ENCODE data around the gene KLRD1.

KLRD1 gene

DNA sequence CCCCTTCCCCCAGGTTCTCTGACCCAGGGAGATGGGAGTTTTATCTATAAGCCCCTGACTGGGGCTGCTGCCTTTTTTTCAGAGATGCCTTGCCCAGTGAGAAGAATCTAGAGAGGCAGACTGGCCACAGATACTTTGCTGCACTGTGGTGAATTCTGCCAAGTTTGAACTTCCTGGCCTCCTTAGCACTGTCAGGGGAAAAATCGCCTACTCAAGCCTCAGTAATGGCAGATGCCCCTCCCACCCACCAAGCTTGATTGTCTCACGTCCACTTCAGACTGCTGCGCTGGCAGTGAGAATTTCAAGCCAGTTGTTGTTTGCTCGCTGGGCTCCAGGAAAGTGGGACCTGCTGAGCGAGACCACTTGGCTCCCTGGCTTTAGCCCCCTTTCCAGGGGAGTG is 50.5 kb downstream of the KLRD1 start:
- no peaks in the 10 kb centered on the region for H3K79me2 ChIP-seq (ENCODE audit: control insufficient read depth, low read length)
- TF ChIP-seq, protein P1, sequence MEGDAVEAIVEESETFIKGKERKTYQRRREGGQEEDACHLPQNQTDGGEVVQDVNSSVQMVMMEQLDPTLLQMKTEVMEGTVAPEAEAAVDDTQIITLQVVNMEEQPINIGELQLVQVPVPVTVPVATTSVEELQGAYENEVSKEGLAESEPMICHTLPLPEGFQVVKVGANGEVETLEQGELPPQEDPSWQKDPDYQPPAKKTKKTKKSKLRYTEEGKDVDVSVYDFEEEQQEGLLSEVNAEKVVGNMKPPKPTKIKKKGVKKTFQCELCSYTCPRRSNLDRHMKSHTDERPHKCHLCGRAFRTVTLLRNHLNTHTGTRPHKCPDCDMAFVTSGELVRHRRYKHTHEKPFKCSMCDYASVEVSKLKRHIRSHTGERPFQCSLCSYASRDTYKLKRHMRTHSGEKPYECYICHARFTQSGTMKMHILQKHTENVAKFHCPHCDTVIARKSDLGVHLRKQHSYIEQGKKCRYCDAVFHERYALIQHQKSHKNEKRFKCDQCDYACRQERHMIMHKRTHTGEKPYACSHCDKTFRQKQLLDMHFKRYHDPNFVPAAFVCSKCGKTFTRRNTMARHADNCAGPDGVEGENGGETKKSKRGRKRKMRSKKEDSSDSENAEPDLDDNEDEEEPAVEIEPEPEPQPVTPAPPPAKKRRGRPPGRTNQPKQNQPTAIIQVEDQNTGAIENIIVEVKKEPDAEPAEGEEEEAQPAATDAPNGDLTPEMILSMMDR (IDR thresholded peaks at IDR 0.05; ENCODE audit: low read depth, low read length, poor library complexity, severe bottlenecking), result no peak
- no peak for TF ChIP-seq EZH2phosphoT487 (IDR thresholded peaks at IDR 0.05; ENCODE audit: borderline replicate concordance, low read length)
- H3K27ac ChIP-seq (ENCODE audit: low read depth, low read length), result no peak overlapping the region
- H3K4me2 ChIP-seq (ENCODE audit: low read length), result no peak overlapping the region
- no peaks in the 10 kb centered on the region for H3K4me1 ChIP-seq (ENCODE audit: control insufficient read depth, low read length)
- H3K36me3 ChIP-seq (ENCODE audit: control insufficient read depth, low read length), result no peaks in the 10 kb centered on the region
- no peaks in the 10 kb centered on the region for H3F3A ChIP-seq (ENCODE audit: control insufficient read depth, insufficient read depth)
- no peaks in the 10 kb centered on the region for H3K27me3 ChIP-seq (ENCODE audit: control insufficient read depth, low read length)
- no peaks in the 10 kb centered on the region for H4K20me1 ChIP-seq (ENCODE audit: control insufficient read depth, insufficient read depth, low read depth, low read length)
- H3K9me3 ChIP-seq (ENCODE audit: control insufficient read depth, insufficient read depth, low read length), result no peaks in the 10 kb centered on the region
- no peaks in the 10 kb centered on the region for H3K9me2 ChIP-seq (replicated peaks; ENCODE audit: control insufficient read depth, low read length)
- H3K4me3 ChIP-seq (ENCODE audit: low read length), result no peak overlapping the region

DNA sequence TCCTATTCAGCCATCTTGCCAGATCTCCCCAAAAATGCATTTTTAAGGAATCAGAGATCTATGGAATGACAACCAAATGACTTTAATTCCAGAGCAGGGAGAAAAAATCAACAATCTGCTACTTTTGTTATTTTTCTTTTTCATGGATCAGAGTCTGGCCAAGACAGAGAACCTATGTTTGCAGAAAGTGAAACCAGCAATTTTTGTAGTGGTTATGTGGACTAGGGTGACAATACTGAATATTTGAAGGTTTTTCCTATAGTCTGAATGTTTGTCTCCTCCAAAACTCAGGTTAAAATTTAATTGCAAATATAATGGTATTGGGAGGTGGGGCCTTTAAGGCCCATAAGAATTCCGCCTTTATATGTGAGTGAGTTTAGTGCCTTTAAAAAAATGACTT is 51.3 kb downstream of the KLRD1 start:
- TF ChIP-seq, protein P1 (IDR thresholded peaks at IDR 0.05; ENCODE audit: low read depth, low read length, poor library complexity, severe bottlenecking), result no peak
- TF ChIP-seq EZH2phosphoT487 (IDR thresholded peaks at IDR 0.05; ENCODE audit: borderline replicate concordance, low read length), result no peak
- no peaks in the 10 kb centered on the region for H3K36me3 ChIP-seq (ENCODE audit: control insufficient read depth, low read length)
- H3K4me2 ChIP-seq (ENCODE audit: low read length), result no peak overlapping the region
- H3K4me1 ChIP-seq (ENCODE audit: control insufficient read depth, low read length), result peaks cover 1% of the 10 kb centered on the region
- H3K27me3 ChIP-seq (ENCODE audit: control insufficient read depth, low read length), result no peaks in the 10 kb centered on the region
- no peaks in the 10 kb centered on the region for H3F3A ChIP-seq (ENCODE audit: control insufficient read depth, insufficient read depth)
- no peaks in the 10 kb centered on the region for H3K9me2 ChIP-seq (replicated peaks; ENCODE audit: control insufficient read depth, low read length)
- H4K20me1 ChIP-seq (ENCODE audit: control insufficient read depth, insufficient read depth, low read depth, low read length), result no peaks in the 10 kb centered on the region
- H3K27ac ChIP-seq (ENCODE audit: low read depth, low read length), result no peak overlapping the region
- no peaks in the 10 kb centered on the region for H3K79me2 ChIP-seq (ENCODE audit: control insufficient read depth, low read length)
- no peak overlapping the region for H3K4me3 ChIP-seq (ENCODE audit: low read length)
- no peaks in the 10 kb centered on the region for H3K9me3 ChIP-seq (ENCODE audit: control insufficient read depth, insufficient read depth, low read length)

DNA sequence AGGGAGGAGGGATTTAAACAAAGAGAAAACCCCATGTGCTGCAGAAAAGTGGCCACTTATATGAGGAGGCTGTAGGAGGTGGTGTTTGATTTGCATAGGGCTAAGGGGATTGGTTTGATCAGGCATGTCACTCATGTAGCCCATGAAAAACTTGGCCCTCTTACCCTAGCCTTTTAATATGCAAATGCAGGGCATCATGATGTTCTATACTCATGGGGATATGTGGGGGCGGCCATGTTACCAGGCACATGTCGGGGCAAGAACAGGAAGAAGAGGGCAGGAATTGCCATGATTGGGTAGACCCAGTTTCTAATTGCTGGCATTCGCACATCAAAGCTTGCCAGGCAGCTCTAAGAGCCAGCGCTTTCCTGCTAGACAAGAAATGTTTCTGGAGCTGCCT is 53.4 kb downstream of the KLRD1 start:
- H3K4me1 ChIP-seq (ENCODE audit: control insufficient read depth, low read length), result peaks cover 18% of the 10 kb centered on the region
- TF ChIP-seq, protein P1 (IDR thresholded peaks at IDR 0.05; ENCODE audit: low read depth, low read length, poor library complexity, severe bottlenecking), result no peak
- TF ChIP-seq EZH2phosphoT487 (IDR thresholded peaks at IDR 0.05; ENCODE audit: borderline replicate concordance, low read length), result no peak
- no peaks in the 10 kb centered on the region for H3K9me2 ChIP-seq (replicated peaks; ENCODE audit: control insufficient read depth, low read length)
- H3K4me3 ChIP-seq (ENCODE audit: low read length), result no peak overlapping the region
- H3F3A ChIP-seq (ENCODE audit: control insufficient read depth, insufficient read depth), result no peaks in the 10 kb centered on the region
- H3K27ac ChIP-seq (ENCODE audit: low read depth, low read length), result no peak overlapping the region
- no peak overlapping the region for H3K4me2 ChIP-seq (ENCODE audit: low read length)
- no peaks in the 10 kb centered on the region for H3K9me3 ChIP-seq (ENCODE audit: control insufficient read depth, insufficient read depth, low read length)
- no peaks in the 10 kb centered on the region for H3K79me2 ChIP-seq (ENCODE audit: control insufficient read depth, low read length)
- H3K27me3 ChIP-seq (ENCODE audit: control insufficient read depth, low read length), result no peaks in the 10 kb centered on the region
- no peaks in the 10 kb centered on the region for H3K36me3 ChIP-seq (ENCODE audit: control insufficient read depth, low read length)
- H4K20me1 ChIP-seq (ENCODE audit: control insufficient read depth, insufficient read depth, low read depth, low read length), result no peaks in the 10 kb centered on the region

DNA sequence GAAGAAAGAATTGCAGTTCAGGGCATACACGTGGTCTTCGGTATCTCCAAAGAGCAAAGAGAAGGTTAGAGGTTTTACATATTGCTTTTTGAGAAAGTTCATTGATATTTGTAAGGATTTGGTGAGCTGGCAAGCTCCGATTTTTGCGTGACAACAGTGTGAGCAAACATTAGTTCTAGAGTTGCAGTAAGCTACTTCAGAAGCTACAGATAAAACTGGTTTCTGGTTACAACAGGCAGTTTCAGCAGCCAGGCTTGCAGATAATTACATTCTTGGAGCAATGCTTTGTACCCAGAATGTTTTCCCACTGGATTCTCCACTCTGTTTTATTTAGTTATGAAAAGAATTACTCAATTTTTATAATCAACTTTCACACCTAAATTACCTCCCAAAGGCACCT is 54.0 kb downstream of the KLRD1 start:
- Histone ChIP-seq H3K27me3 (ENCODE audit: control insufficient read depth, low read length) (no peaks in the 10 kb centered on the region), H3K79me2 (ENCODE audit: control insufficient read depth, low read length) (no peaks in the 10 kb centered on the region), H3K9me2 (replicated peaks; ENCODE audit: control insufficient read depth, low read length) (no peaks in the 10 kb centered on the region), H3K36me3 (ENCODE audit: control insufficient read depth, low read length) (no peaks in the 10 kb centered on the region), H3F3A (ENCODE audit: control insufficient read depth, insufficient read depth) (no peaks in the 10 kb centered on the region), H3K4me2 (ENCODE audit: low read length) (no peak overlapping the region), H4K20me1 (ENCODE audit: control insufficient read depth, insufficient read depth, low read depth, low read length) (no peaks in the 10 kb centered on the region), H3K9me3 (ENCODE audit: control insufficient read depth, insufficient read depth, low read length) (no peaks in the 10 kb centered on the region), H3K4me1 (ENCODE audit: control insufficient read depth, low read length) (peaks cover 18% of the 10 kb centered on the region), H3K27ac (ENCODE audit: low read depth, low read length) (no peak overlapping the region), H3K4me3 (ENCODE audit: low read length) (no peak overlapping the region)
- no peak for TF ChIP-seq EZH2phosphoT487 (IDR thresholded peaks at IDR 0.05; ENCODE audit: borderline replicate concordance, low read length)
- TF ChIP-seq, protein P1 (IDR thresholded peaks at IDR 0.05; ENCODE audit: low read depth, low read length, poor library complexity, severe bottlenecking), result no peak
